Memory B cell (primary cell): ENCODE results near the gene RPS6KA2.

ENCODE experiments used
- ATAC-seq: fragments of 150-1000 bp; cut with Tn5 transposase; 2 replicates; pipeline ENCODE4 v1.10.0; 2021; ENCODE audit warnings: low read depth, mild to moderate bottlenecking, moderate library complexity
- DNase-seq, 2 donors: peaks; one replicate each; pipeline ENCODE4 v3.0.0; 2022; ENCODE audit warnings: low spot score in 2 of 2
- H3K27ac Mint-ChIP-seq: one replicate; pipeline ENCODE4 v1.8.0; 2022; ENCODE audit warnings: mild to moderate bottlenecking, moderate library complexity, mixed read lengths
- H3K27me3 Mint-ChIP-seq: one replicate; pipeline ENCODE4 v1.8.0; 2022; ENCODE audit warnings: mixed read lengths
- H3K36me3 Mint-ChIP-seq: one replicate; pipeline ENCODE4 v1.8.0; 2022; ENCODE audit warnings: mild to moderate bottlenecking, mixed read lengths
- H3K4me1 Mint-ChIP-seq: one replicate; pipeline ENCODE4 v1.8.0; 2022; ENCODE audit warnings: mixed read lengths
- H3K4me3 Mint-ChIP-seq: one replicate; pipeline ENCODE4 v1.8.0; 2022; ENCODE audit warnings: mild to moderate bottlenecking, moderate library complexity, mixed read lengths
- H3K9me3 Mint-ChIP-seq: one replicate; pipeline ENCODE4 v1.8.0; 2022; ENCODE audit warnings: mixed read lengths

RPS6KA2 gene

DNA sequence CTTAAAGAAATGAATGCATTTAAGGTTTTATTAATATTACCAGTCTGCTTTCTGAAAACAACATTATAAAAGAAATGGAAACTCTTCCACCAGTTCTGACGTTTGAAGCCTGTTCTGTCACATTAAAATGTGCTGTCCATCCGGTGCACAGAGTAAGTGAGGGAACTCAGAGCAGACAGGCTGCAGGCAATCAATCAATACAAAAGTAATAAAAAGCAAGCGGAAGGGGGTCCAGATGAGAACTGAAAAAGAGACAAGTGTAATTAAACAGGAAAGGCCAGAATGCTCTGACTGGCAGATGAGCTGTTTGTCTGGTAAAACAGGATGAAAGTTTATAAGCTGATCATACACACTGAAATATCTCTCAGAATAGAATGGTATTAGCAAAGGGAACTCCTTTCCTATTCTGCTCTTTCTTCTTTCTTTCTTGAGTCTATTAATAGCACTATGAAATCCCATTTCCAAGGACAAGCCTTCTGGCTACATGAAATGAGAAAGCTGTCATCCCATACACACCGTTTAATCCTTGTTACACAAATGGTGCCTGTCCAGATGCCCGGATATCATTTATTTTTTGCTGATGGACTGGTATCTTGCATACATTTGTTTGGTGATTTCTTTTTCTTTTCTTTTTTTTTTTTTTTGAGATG lies 134.8 kb downstream of the RPS6KA2 start:
- Mint-ChIP-seq H3K27me3 (no peaks in the 10 kb centered on the region), H3K27ac (no peak overlapping the region), H3K4me3 (no peak overlapping the region), H3K9me3 (no peaks in the 10 kb centered on the region), H3K36me3 (peaks cover 6% of the 10 kb centered on the region), H3K4me1 (peaks cover 9% of the 10 kb centered on the region)
- no peak for DNase-seq
- ATAC-seq = no peak

DNA sequence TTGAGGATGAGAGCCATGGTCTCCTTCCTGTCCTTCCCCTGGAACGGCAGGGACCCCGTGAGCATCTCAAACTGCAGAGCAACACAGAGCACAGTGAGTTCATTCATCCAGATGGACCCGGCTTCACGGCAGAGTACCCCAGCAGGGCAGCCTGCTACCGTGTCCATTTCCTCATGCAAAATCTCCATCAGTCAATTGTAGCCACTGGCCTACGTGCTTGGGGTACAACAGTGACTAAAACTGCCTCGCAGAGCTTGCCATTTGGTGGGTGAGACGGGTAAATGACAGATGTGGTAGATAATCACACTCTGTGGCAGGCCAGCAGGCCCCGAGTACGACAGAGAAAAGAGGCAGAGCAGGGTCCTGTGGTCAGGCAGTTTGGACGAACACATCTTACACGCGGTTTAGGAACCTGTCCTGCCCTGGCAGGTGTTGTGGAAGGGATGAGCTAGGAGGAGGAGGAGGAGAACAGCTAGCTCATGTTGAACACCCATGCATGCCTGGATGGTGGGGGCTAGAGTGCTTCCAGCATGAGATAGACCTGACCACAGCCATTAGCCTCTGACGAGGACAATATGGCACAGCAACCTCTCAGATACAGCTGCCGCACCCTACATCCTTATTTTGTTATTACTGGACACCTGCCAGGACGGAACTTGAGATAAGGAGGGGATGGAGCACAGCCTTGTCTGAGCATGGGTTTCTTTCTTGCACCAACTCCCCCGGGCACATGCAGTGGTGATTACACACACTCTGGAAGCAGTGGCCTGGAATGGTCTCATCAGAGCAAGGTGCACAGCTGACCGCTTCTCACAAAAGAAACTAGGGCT lies 136.2 kb downstream of the RPS6KA2 start:
- H3K4me1 Mint-ChIP-seq = peaks cover 11% of the 10 kb centered on the region
- DNase-seq (no peak), ATAC-seq (no peak)
- H3K4me3 Mint-ChIP-seq = no peak overlapping the region
- peaks cover 6% of the 10 kb centered on the region for H3K36me3 Mint-ChIP-seq
- H3K27ac Mint-ChIP-seq = no peak overlapping the region
- no peaks in the 10 kb centered on the region for H3K27me3 Mint-ChIP-seq
- H3K9me3 Mint-ChIP-seq = no peaks in the 10 kb centered on the region

- DNase-seq (no peak), ATAC-seq (no peak)
- H3K4me3 Mint-ChIP-seq = no peak overlapping the region
- no peaks in the 10 kb centered on the region for H3K27me3 Mint-ChIP-seq
- H3K9me3 Mint-ChIP-seq = no peaks in the 10 kb centered on the region
- peaks cover 11% of the 10 kb centered on the region for H3K4me1 Mint-ChIP-seq
- H3K27ac Mint-ChIP-seq = no peak overlapping the region
- H3K36me3 Mint-ChIP-seq = peaks cover 6% of the 10 kb centered on the region
Measured at GRCh38 chr6:166489301-166490155, 137.5 kb downstream of the RPS6KA2 start.

DNA sequence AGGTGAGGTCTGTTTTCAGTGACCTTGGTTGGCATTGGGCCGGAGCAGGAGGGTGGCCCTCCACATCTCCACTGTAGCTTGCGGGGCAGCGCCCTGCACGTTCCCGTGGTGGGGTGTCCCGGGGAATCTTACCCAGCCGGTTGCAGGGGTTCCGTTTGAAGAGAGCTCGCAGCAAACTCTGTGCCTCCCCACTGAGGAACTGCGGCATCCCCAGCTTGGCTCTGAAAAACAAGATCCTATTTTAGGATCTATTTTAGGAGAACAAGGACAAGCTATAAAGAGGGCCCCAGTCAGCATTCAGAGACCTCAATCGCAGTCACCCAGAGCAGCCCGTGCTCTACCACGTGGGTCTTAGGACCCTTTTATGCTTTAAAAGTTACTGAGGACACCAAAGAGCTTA lies 138.3 kb downstream of the RPS6KA2 start:
- peak overlapping the region; percentile 92 for H3K27ac Mint-ChIP-seq
- DNase-seq = no peak
- no peak overlapping the region for H3K4me3 Mint-ChIP-seq
- no peaks in the 10 kb centered on the region for H3K27me3 Mint-ChIP-seq
- H3K36me3 Mint-ChIP-seq = peaks cover 7% of the 10 kb centered on the region
- H3K9me3 Mint-ChIP-seq = no peaks in the 10 kb centered on the region
- no peak for ATAC-seq
- peaks cover 11% of the 10 kb centered on the region for H3K4me1 Mint-ChIP-seq

DNA sequence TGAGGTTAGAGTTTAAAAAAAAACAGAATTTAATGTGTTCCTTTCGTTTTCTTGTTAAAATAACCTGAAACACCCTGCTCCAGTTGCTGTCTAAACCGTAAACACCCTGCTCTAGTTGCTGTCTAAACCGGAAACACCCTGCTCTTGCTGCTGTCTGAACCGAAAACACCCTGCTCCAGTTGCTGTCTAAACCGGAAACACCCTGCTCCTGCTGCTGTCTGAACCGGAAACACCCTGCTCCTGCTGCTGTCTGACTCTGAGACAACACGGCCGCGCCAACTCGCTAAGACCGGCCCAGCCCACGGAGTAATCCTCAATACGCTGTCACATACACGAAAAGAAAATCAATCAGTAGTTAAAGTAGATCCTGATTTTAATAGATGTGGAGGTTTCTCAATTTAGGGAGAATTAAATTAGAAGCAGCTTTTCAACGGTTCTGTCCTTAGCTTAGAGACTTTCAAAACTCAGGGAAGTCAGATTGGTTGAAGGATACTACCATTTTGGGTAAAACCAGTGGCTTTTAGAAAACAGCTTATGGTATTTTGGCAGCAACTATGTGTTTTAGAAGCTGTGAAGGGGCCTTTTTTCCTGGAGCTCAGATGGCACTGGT lies 138.9 kb downstream of the RPS6KA2 start:
- peak overlapping the region; percentile 92 for H3K27ac Mint-ChIP-seq
- peaks cover 11% of the 10 kb centered on the region for H3K4me1 Mint-ChIP-seq
- ATAC-seq = peak; percentile 95
- no peaks in the 10 kb centered on the region for H3K27me3 Mint-ChIP-seq
- peaks cover 9% of the 10 kb centered on the region for H3K36me3 Mint-ChIP-seq
- H3K4me3 Mint-ChIP-seq = peak overlapping the region; percentile 87
- DNase-seq = peak; percentile 38 to 55
- H3K9me3 Mint-ChIP-seq = no peaks in the 10 kb centered on the region

DNA sequence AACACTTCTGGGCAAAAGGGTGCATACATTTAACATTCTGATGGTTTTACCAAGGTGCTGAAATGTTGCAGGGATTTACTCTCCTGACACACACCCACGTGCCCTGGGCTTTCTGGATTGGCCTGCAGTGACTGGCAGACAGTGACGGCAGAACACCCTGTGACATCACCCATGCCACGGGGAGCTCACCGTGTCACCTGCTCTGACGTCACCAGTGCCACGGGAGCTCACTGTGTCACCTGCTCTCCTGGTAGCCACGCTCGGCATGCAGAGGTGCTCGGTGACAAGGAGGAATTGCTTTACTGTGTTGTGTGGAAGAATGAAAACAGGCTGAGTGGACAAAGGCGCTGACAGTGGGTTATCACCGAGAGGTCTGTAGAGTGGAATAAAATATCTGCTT lies 139.9 kb downstream of the RPS6KA2 start:
- Mint-ChIP-seq H3K4me1 (peaks cover 11% of the 10 kb centered on the region), H3K4me3 (no peak overlapping the region), H3K27me3 (no peaks in the 10 kb centered on the region), H3K9me3 (no peaks in the 10 kb centered on the region), H3K27ac (peak overlapping the region; percentile 92), H3K36me3 (peaks cover 12% of the 10 kb centered on the region)
- DNase-seq = no peak
- no peak for ATAC-seq

DNA sequence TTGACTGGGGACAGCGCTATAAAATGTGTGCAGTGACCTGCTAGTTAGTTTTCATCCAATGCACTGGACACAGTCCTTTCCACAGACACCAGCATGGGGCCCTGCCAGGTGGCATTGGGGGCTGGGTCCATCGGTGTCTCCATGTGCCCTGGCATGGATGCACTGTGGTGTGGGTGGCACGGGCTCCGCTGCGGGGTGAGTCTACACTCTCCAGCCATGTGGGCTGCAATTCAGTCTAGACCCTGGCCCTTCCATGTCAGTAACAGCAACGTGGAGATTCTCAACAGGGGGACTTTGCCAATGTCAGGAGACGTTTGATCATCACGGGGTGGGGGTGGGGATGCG lies 140.5 kb downstream of the RPS6KA2 start:
- no peak for ATAC-seq
- H3K9me3 Mint-ChIP-seq = no peaks in the 10 kb centered on the region
- H3K27ac Mint-ChIP-seq = no peak overlapping the region
- no peak for DNase-seq
- peaks cover 12% of the 10 kb centered on the region for H3K36me3 Mint-ChIP-seq
- peaks cover 11% of the 10 kb centered on the region for H3K4me1 Mint-ChIP-seq
- H3K4me3 Mint-ChIP-seq = no peak overlapping the region
- no peaks in the 10 kb centered on the region for H3K27me3 Mint-ChIP-seq

- peaks cover 12% of the 10 kb centered on the region for H3K36me3 Mint-ChIP-seq
- peaks cover 11% of the 10 kb centered on the region for H3K4me1 Mint-ChIP-seq
Measured at GRCh38 chr6:166485651-166486535, 141.2 kb downstream of the RPS6KA2 start.

GRCh38 chr6:166484863-166485262 lies 142.2 kb downstream of the RPS6KA2 start:
- no peaks in the 10 kb centered on the region for H3K9me3 Mint-ChIP-seq
- H3K27me3 Mint-ChIP-seq = no peaks in the 10 kb centered on the region
- ATAC-seq (no peak), DNase-seq (no peak)
- H3K36me3 Mint-ChIP-seq = peaks cover 8% of the 10 kb centered on the region
- peaks cover 9% of the 10 kb centered on the region for H3K4me1 Mint-ChIP-seq
- no peak overlapping the region for H3K4me3 Mint-ChIP-seq
- no peak overlapping the region for H3K27ac Mint-ChIP-seq

More at GRCh38 chr6:166485651-166486535, 141.2 kb downstream of the RPS6KA2 start:
- ATAC-seq (no peak), DNase-seq (no peak)
- H3K27me3 Mint-ChIP-seq = no peaks in the 10 kb centered on the region
- H3K27ac Mint-ChIP-seq = no peak overlapping the region
- H3K9me3 Mint-ChIP-seq = no peaks in the 10 kb centered on the region
- no peak overlapping the region for H3K4me3 Mint-ChIP-seq

- Mint-ChIP-seq H3K4me3 (no peak overlapping the region), H3K9me3 (no peaks in the 10 kb centered on the region), H3K27me3 (no peaks in the 10 kb centered on the region), H3K27ac (no peak overlapping the region), H3K36me3 (peaks cover 13% of the 10 kb centered on the region), H3K4me1 (peaks cover 9% of the 10 kb centered on the region)
- DNase-seq = no peak
- ATAC-seq = no peak
Measured at GRCh38 chr6:166483573-166484250, 143.3 kb downstream of the RPS6KA2 start.

GRCh38 chr6:166483026-166483425 lies 144.0 kb downstream of the RPS6KA2 start:
- peaks cover 6% of the 10 kb centered on the region for H3K4me1 Mint-ChIP-seq
- ATAC-seq (no peak), DNase-seq (no peak)
- no peak overlapping the region for H3K4me3 Mint-ChIP-seq
- H3K9me3 Mint-ChIP-seq = no peaks in the 10 kb centered on the region
- H3K27ac Mint-ChIP-seq = no peak overlapping the region
- peaks cover 15% of the 10 kb centered on the region for H3K36me3 Mint-ChIP-seq
- no peaks in the 10 kb centered on the region for H3K27me3 Mint-ChIP-seq

GRCh38 chr6:166478782-166479592 lies 148.1 kb downstream of the RPS6KA2 start:
- DNase-seq (no peak), ATAC-seq (no peak)
- Mint-ChIP-seq H3K4me1 (peaks cover 4% of the 10 kb centered on the region), H3K27ac (no peak overlapping the region), H3K36me3 (peaks cover 15% of the 10 kb centered on the region), H3K4me3 (no peak overlapping the region), H3K27me3 (no peaks in the 10 kb centered on the region), H3K9me3 (no peaks in the 10 kb centered on the region)
